Measurements from ENCODE around the gene PSAP. TPM values are rescaled to one million over a fixed set of nuclear protein-coding genes. Genes with fewer than 3 reads are reported as not detected.

The PSAP gene
- 362 and 391 TPM in 2 replicates for total RNA-seq (2014; rRNA removed; shearing (Covaris generic))
- polyA plus RNA-seq (2016; fragmentation: Nextera tagmentation; extraction: Ambion mirVana): 144 and 151 TPM in 2 replicates
- long read RNA-seq, transcript PSAP-202 (14 exons, 2,872 nt): major isoform, 174 of 205 reads
- long read RNA-seq, partial matches to known transcripts: 8 of 205 reads
- long read RNA-seq, other reads (novel, unspliced or antisense): 23 of 205 reads

- Histone ChIP-seq H3F3A (replicated peaks; ENCODE audit: low read depth) (no peaks in the 10 kb centered on the region), H3K27me3 (ENCODE audit: insufficient read depth) (no peaks in the 10 kb centered on the region), H3K4me2 (peak within 1 kb of the TSS; percentile 94), H3K4me1 (ENCODE audit: insufficient read depth) (peaks cover 21% of the 10 kb centered on the region), H3K79me2 (replicated peaks; ENCODE audit: insufficient read depth) (peaks cover 48% of the 10 kb centered on the region), H3K9me2 (ENCODE audit: insufficient read depth) (no peaks in the 10 kb centered on the region), H2AFZ (peak within 1 kb of the TSS; percentile 49), H3K27ac (ENCODE audit: low read depth) (peak within 1 kb of the TSS; percentile 93), H4K20me1 (replicated peaks; ENCODE audit: insufficient read depth) (peaks cover 20% of the 10 kb centered on the region), H3K36me3 (ENCODE audit: insufficient read depth) (no peaks in the 10 kb centered on the region), H3K4me3 (peak within 1 kb of the TSS; percentile 95)
- ATAC-seq: peak; percentile 92
- Mint-ChIP-seq H3K4me3 (peak within 1 kb of the TSS; percentile 98), H3K9me3 (no peaks in the 10 kb centered on the region), H3K4me1 (peaks cover 21% of the 10 kb centered on the region), H3K27me3 (ENCODE audit: insufficient read depth, low read depth, poor library complexity) (peaks cover 10% of the 10 kb centered on the region), H3K36me3 (ENCODE audit: low read depth) (no peaks in the 10 kb centered on the region), H3K27ac (peak within 1 kb of the TSS; percentile 91)
- DNase-seq (ENCODE audit: low spot score): peak; percentile 99
- no peak for TF ChIP-seq EZH2 (IDR thresholded peaks at IDR 0.05; ENCODE audit: low read depth, unreplicated experiment)
- TF ChIP-seq ZNF114 (CRISPR knock-in tag; IDR thresholded peaks at IDR 0.05): no peak
- TF ChIP-seq CTCF (conservative IDR thresholded peaks at IDR 0.05; ENCODE audit: low read depth in 2 of 2): no peak
- TF ChIP-seq JUNB (IDR thresholded peaks at IDR 0.05; ENCODE audit: unreplicated experiment): no peak
- TF ChIP-seq ZNF462 (CRISPR knock-in tag; IDR thresholded peaks at IDR 0.05): no peak
- TF ChIP-seq ETS1 (IDR thresholded peaks at IDR 0.05): peak; percentile 22; the same call in 1 of the 2 replicates
- no peak for TF ChIP-seq ZNF331 (CRISPR knock-in tag; IDR thresholded peaks at IDR 0.05; ENCODE audit: low read depth)
- peak; percentile 97 for TF ChIP-seq POLR2AphosphoS5 (IDR thresholded peaks at IDR 0.05; ENCODE audit: low read depth)
Measured at GRCh38 chr10:71850743-71851464, at the start of gene PSAP. Gene PSAP, minus strand, starts transcription at chr10:71851251. Its CDS starts 30 bp downstream, at chr10:71851221.
